Vagina (tissue), 2 donors: ENCODE data around the gene KATNB1.

Experiments
- CTCF ChIP-seq, 3 experiments: fragments of 450-650 bp in 2 of 3; fragments of 200-600 bp in 1 of 3; sonication (generic) in 1 of 3; IDR thresholded peaks; one replicate each; pipeline ENCODE4 v1.5.1; 2017 to 2019; ENCODE audit warnings: antibody characterized with exemption in 3 of 3, mild to moderate bottlenecking in 2 of 3, moderate library complexity in 2 of 3
- POLR2A ChIP-seq, 2 donors: fragments of 450-650 bp; IDR thresholded peaks; one replicate each; pipeline ENCODE4 v1.6.1; 2017; ENCODE audit warnings: antibody characterized with exemption in 2 of 2, mild to moderate bottlenecking in 2 of 2, moderate library complexity in 2 of 2
- POLR2AphosphoS5 ChIP-seq, 2 donors: sonication (generic); formaldehyde crosslinking; IDR thresholded peaks; one replicate each; pipeline ENCODE4 v1.9.0; 2017; ENCODE audit warnings: antibody characterized with exemption in 2 of 2, mild to moderate bottlenecking in 2 of 2, low read depth in 1 of 2; ENCODE audit not compliant: insufficient read depth in 1 of 2

GRCh38 chr16:57761301-57761700 lies 25.7 kb downstream of the KATNB1 start:
- TF ChIP-seq CTCF (IDR thresholded peaks at IDR 0.05), result no peak
- no peak for TF ChIP-seq POLR2A (IDR thresholded peaks at IDR 0.05)
- no peak for TF ChIP-seq POLR2AphosphoS5 (IDR thresholded peaks at IDR 0.05; ENCODE audit: insufficient read depth in 1 of 2, low read depth in 1 of 2)
